H9 (cell line): ENCODE measurements around the gene ATXN10. TPM values are rescaled to one million over a fixed set of nuclear protein-coding genes. Genes with fewer than 3 reads are reported as not detected.

Source experiments
- DNase-seq: peaks from one replicate; pipeline ENCODE4 v3.0.0-alpha.2; 2017
- H2AFZ ChIP-seq: one replicate; pipeline ENCODE4 v1.6.1; 2013; ENCODE audit warnings: mild to moderate bottlenecking, low read length, control low read depth, moderate library complexity
- H2AK5ac ChIP-seq: 2 replicates; pipeline ENCODE4 v1.6.1; 2013; ENCODE audit warnings: low read length, control low read depth, mixed read lengths; ENCODE audit not compliant: insufficient read length
- H2BK120ac ChIP-seq: one replicate; pipeline ENCODE4 v1.6.1; 2013; ENCODE audit warnings: low read depth, mild to moderate bottlenecking, low read length, control low read depth, inconsistent platforms; ENCODE audit not compliant: poor library complexity, severe bottlenecking
- H2BK12ac ChIP-seq: 2 replicates; pipeline ENCODE4 v1.6.1; 2013; ENCODE audit warnings: low read length, control low read depth, mixed read lengths, low read depth; ENCODE audit not compliant: insufficient read length
- H2BK15ac ChIP-seq: 2 replicates; pipeline ENCODE4 v1.6.1; 2013; ENCODE audit warnings: low read depth, low read length, control low read depth
- H2BK20ac ChIP-seq: one replicate; pipeline ENCODE4 v1.6.1; 2013; ENCODE audit warnings: low read depth, mild to moderate bottlenecking, low read length, control low read depth, inconsistent platforms; ENCODE audit not compliant: poor library complexity, severe bottlenecking
- H2BK5ac ChIP-seq: 2 replicates; pipeline ENCODE4 v1.6.1; 2013; ENCODE audit warnings: low read length, control low read depth, mixed read lengths; ENCODE audit not compliant: insufficient read length
- H3K14ac ChIP-seq: 2 replicates; pipeline ENCODE4 v1.6.1; 2013; ENCODE audit warnings: low read length, control low read depth; ENCODE audit not compliant: insufficient read depth
- H3K18ac ChIP-seq: 2 replicates; pipeline ENCODE4 v1.6.1; 2013; ENCODE audit warnings: low read depth, mild to moderate bottlenecking, mixed read lengths, low read length, control low read depth; ENCODE audit not compliant: insufficient read length
- H3K23ac ChIP-seq: 2 replicates; pipeline ENCODE4 v1.6.1; 2013; ENCODE audit warnings: low read length, control low read depth, mixed read lengths, low read depth; ENCODE audit not compliant: insufficient read length
- H3K23me2 ChIP-seq: 2 replicates; pipeline ENCODE4 v1.6.1; 2013; ENCODE audit warnings: low read depth, mild to moderate bottlenecking, mixed read lengths, low read length, control low read depth; ENCODE audit not compliant: insufficient read length, poor library complexity, severe bottlenecking
- H3K27ac ChIP-seq: 2 replicates; pipeline ENCODE4 v1.5.1; 2013; ENCODE audit warnings: low read length, control low read depth, mixed read lengths, low read depth; ENCODE audit not compliant: insufficient read length
- H3K27me3 ChIP-seq: 2 replicates; pipeline ENCODE4 v1.6.1; 2013; ENCODE audit warnings: low read length, control low read depth, inconsistent platforms; ENCODE audit not compliant: insufficient read depth
- H3K4ac ChIP-seq: 2 replicates; pipeline ENCODE4 v1.6.1; 2013; ENCODE audit warnings: low read depth, mild to moderate bottlenecking, control low read depth, inconsistent platforms, low read length, moderate library complexity
- H3K4me1 ChIP-seq: 2 replicates; pipeline ENCODE4 v1.6.1; 2013; ENCODE audit warnings: low read length, control low read depth, inconsistent platforms; ENCODE audit not compliant: insufficient read depth
- H3K4me2 ChIP-seq: 2 replicates; pipeline ENCODE4 v1.6.1; 2013; ENCODE audit warnings: low read length, control low read depth, mixed read lengths; ENCODE audit not compliant: insufficient read length, insufficient read depth
- H3K56ac ChIP-seq: 2 replicates; pipeline ENCODE4 v1.6.1; 2013; ENCODE audit warnings: low read depth, mild to moderate bottlenecking, mixed read lengths, low read length, control low read depth; ENCODE audit not compliant: insufficient read length
- H3K79me1 ChIP-seq: 2 replicates; pipeline ENCODE4 v1.6.1; 2013; ENCODE audit warnings: low read depth, mild to moderate bottlenecking, moderate library complexity, low read length, control low read depth, inconsistent platforms; ENCODE audit not compliant: insufficient read depth, poor library complexity, severe bottlenecking
- H3K79me2 ChIP-seq: 2 replicates; pipeline ENCODE4 v1.6.1; 2013; ENCODE audit warnings: low read length, control low read depth, inconsistent platforms; ENCODE audit not compliant: insufficient read depth
- H3K9ac ChIP-seq: 2 replicates; pipeline ENCODE4 v1.6.1; 2013; ENCODE audit warnings: low read length, control low read depth, mixed read lengths; ENCODE audit not compliant: insufficient read length; ENCODE audit errors: extremely low read depth
- H3K9me3 ChIP-seq: one replicate; pipeline ENCODE4 v1.6.1; 2013; ENCODE audit warnings: low read depth, low read length, inconsistent platforms; ENCODE audit not compliant: control insufficient read depth
- H3T11ph ChIP-seq: one replicate; pipeline ENCODE4 v1.6.1; 2013; ENCODE audit warnings: mild to moderate bottlenecking, low read length, control low read depth, inconsistent platforms
- H4K20me1 ChIP-seq: one replicate; pipeline ENCODE4 v1.6.1; 2013; ENCODE audit not compliant: control insufficient read depth, insufficient read length, insufficient read depth
- H4K5ac ChIP-seq: 2 replicates; pipeline ENCODE4 v1.6.1; 2013; ENCODE audit warnings: low read depth, mild to moderate bottlenecking, mixed read lengths, low read length, control low read depth; ENCODE audit not compliant: insufficient read length
- H4K8ac ChIP-seq: replicated peaks from 2 replicates; pipeline ENCODE4 v1.6.1; 2013; ENCODE audit warnings: low read length, control low read depth, mixed read lengths, low read depth; ENCODE audit not compliant: insufficient read length
- H4K91ac ChIP-seq: 2 replicates; pipeline ENCODE4 v1.6.1; 2013; ENCODE audit warnings: low read depth, mild to moderate bottlenecking, moderate library complexity, mixed read lengths, low read length, control low read depth; ENCODE audit not compliant: insufficient read length
- H3K27ac Mint-ChIP-seq, 3 experiments: 2 replicates in 2 of 3; 3 replicates in 1 of 3; pipeline ENCODE4 v1.8.0; 2020 to 2021; ENCODE audit warnings: mixed read lengths in 3 of 3, mild to moderate bottlenecking in 1 of 3, moderate library complexity in 1 of 3
- H3K27me3 Mint-ChIP-seq: 2 replicates; pipeline ENCODE4 v1.8.0; 2021; ENCODE audit warnings: low read depth, mild to moderate bottlenecking, moderate library complexity, mixed read lengths
- H3K36me3 Mint-ChIP-seq, 3 experiments: 2 replicates in 2 of 3; 3 replicates in 1 of 3; pipeline ENCODE4 v1.8.0; 2020 to 2021; ENCODE audit warnings: low read depth in 3 of 3, mixed read lengths in 3 of 3; ENCODE audit not compliant: insufficient read depth in 1 of 3
- H3K4me1 Mint-ChIP-seq, 2 experiments: 2 replicates each; pipeline ENCODE4 v1.8.0; 2020; ENCODE audit warnings: mixed read lengths in 2 of 2
- H3K4me3 Mint-ChIP-seq, 2 experiments: 2 replicates in 1 of 2; 3 replicates in 1 of 2; pipeline ENCODE4 v1.8.0; 2020 to 2021; ENCODE audit warnings: mild to moderate bottlenecking in 2 of 2, mixed read lengths in 2 of 2, moderate library complexity in 1 of 2
- H3K9me3 Mint-ChIP-seq, 2 experiments: 2 replicates in 1 of 2; 3 replicates in 1 of 2; pipeline ENCODE4 v1.8.0; 2020; ENCODE audit warnings: mild to moderate bottlenecking in 2 of 2, mixed read lengths in 2 of 2, moderate library complexity in 1 of 2
- WGBS: extraction: QIAGEN DNeasy Blood & Tissue Kit; methylation state at CpG from one replicate; pipeline ENCODE4 v1.1.7; 2013; ENCODE audit warnings: missing lambda C conversion rate, low lambda C conversion rate, mixed read lengths; ENCODE audit not compliant: insufficient read length; ENCODE audit errors: extremely low coverage; 5-methylcytosine and 5-hydroxymethylcytosine counted together
- total RNA-seq: library from RNA; stranded (reverse); gene quantifications from 2 replicates; pipeline ENCODE4 v1.2.1, GENCODE V29; 2021
- TF ChIP-seq, protein P1 (sequence below): fragments of 200-600 bp; sonication (generic); conservative IDR thresholded peaks from 3 replicates; pipeline ENCODE4 v1.8.0; 2021; ENCODE audit warnings: antibody characterized with exemption, mild to moderate bottlenecking

Gene ATXN10
- total RNA-seq, 1 experiment from 2014 or later: 210 TPM

DNA sequence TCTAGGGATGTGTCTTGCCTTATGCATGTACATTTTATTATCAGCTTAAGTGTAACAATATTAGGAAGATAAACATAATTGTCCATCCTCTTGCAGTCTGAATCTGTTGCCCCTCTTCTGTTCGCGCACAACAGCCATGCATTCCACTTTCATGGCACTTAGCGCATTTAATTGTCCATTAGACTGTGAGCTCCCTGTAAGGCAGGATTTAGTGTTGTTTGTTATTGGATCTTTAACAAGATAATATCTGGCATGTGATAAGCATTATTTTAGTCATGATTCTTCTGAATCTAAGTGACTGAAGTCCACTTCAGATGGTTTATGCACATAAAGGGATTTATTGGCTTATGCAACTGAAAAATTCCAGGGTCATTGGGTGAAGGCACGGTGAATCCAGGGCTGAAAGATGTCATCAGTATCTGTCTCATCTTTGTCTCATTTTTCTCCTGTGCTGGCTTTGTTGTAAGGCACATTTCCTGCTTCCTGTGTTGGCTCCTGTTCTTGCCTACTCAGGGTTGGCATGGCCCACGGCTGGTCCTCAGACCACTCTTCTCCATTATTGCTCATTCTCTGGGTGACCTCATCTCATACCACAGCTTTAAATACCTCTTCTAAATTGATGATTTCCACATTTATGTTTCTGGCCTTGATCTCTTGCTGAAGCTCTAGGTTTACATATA, 37.6 kb downstream of the ATXN10 start:
- H3K79me1 ChIP-seq: peaks cover 5% of the 10 kb centered on the region
- no CpG with 5 or more reads among the region's 5 CpGs for WGBS
- no peak overlapping the region for H3K4me3 Mint-ChIP-seq
- no peak overlapping the region for H3T11ph ChIP-seq
- no peak overlapping the region for H4K8ac ChIP-seq
- H2BK12ac ChIP-seq: no peak overlapping the region
- H4K20me1 ChIP-seq: no peaks in the 10 kb centered on the region
- peaks cover 2% of the 10 kb centered on the region; the same call in 1 of the 2 replicates for H3K79me2 ChIP-seq
- no peaks in the 10 kb centered on the region for H3K4me1 ChIP-seq
- no peak overlapping the region for H3K18ac ChIP-seq
- H3K27me3 ChIP-seq: no peaks in the 10 kb centered on the region
- DNase-seq: no peak
- H3K4me2 ChIP-seq: no peak overlapping the region
- H3K36me3 Mint-ChIP-seq: peaks cover 5 to 53% (median 33%) of the 10 kb centered on the region in 3 experiments; a peak in 6 of 7 replicates
- no peak overlapping the region for H3K4ac ChIP-seq
- H3K4me1 Mint-ChIP-seq: no peaks in the 10 kb centered on the region
- no peak overlapping the region for H2BK120ac ChIP-seq
- no peaks in the 10 kb centered on the region for H3K23me2 ChIP-seq
- H2AK5ac ChIP-seq: no peak overlapping the region
- no peak overlapping the region for H2BK5ac ChIP-seq
- H4K91ac ChIP-seq: no peak overlapping the region
- H2BK15ac ChIP-seq: no peak overlapping the region
- no peak overlapping the region for H3K27ac ChIP-seq
- no peaks in the 10 kb centered on the region for H3K9me3 Mint-ChIP-seq
- no peak overlapping the region for H3K23ac ChIP-seq
- no peaks in the 10 kb centered on the region for H3K9me3 ChIP-seq
- H3K56ac ChIP-seq: no peak overlapping the region
- H3K14ac ChIP-seq: no peak overlapping the region
- TF ChIP-seq, protein P1, sequence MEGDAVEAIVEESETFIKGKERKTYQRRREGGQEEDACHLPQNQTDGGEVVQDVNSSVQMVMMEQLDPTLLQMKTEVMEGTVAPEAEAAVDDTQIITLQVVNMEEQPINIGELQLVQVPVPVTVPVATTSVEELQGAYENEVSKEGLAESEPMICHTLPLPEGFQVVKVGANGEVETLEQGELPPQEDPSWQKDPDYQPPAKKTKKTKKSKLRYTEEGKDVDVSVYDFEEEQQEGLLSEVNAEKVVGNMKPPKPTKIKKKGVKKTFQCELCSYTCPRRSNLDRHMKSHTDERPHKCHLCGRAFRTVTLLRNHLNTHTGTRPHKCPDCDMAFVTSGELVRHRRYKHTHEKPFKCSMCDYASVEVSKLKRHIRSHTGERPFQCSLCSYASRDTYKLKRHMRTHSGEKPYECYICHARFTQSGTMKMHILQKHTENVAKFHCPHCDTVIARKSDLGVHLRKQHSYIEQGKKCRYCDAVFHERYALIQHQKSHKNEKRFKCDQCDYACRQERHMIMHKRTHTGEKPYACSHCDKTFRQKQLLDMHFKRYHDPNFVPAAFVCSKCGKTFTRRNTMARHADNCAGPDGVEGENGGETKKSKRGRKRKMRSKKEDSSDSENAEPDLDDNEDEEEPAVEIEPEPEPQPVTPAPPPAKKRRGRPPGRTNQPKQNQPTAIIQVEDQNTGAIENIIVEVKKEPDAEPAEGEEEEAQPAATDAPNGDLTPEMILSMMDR: no peak
- H4K5ac ChIP-seq: no peak overlapping the region
- peak overlapping the region in 2 of 3 experiments; percentile 1 to 4; a peak in 2 of 7 replicates for H3K27ac Mint-ChIP-seq
- H3K9ac ChIP-seq: no peak overlapping the region
- H2AFZ ChIP-seq: no peak overlapping the region
- H3K27me3 Mint-ChIP-seq: no peaks in the 10 kb centered on the region
- no peak overlapping the region for H2BK20ac ChIP-seq
